Heart right ventricle (tissue), 16 donors: ENCODE results near the gene LBHD1. TPM values are rescaled to one million over a fixed set of nuclear protein-coding genes. Genes with fewer than 3 reads are reported as not detected.
A peak's percentile ranks its signal among the peaks of the same experiment; 100 is the strongest.
"Not testable (repeated sequence)": the region's sequence is repeated elsewhere in the genome, so short reads cannot be mapped to it uniquely, and the experiment has no call there.

Source experiments
- ATAC-seq, 8 donors: fragments of 200-7000 bp; cut with Tn5 transposase; one replicate each; pipeline ENCODE4 v1.9.1; 2020; ENCODE audit warnings: mild to moderate bottlenecking in 8 of 8, moderate library complexity in 8 of 8, moderate number of reproducible peaks in 1 of 8
- DNase-seq, 2 donors: peaks; one replicate each; pipeline ENCODE4 v3.0.0-alpha.2; 2020
- H3K27ac ChIP-seq, 10 donors: fragments of 200-600 bp; sonication (generic) in 2 of 10; one replicate each; pipeline versions ENCODE4 v1.5.0 to v1.8.0; 2020 to 2022; ENCODE audit warnings: mild to moderate bottlenecking in 3 of 10
- H3K27me3 ChIP-seq, 7 donors: fragments of 200-600 bp; one replicate each; pipeline ENCODE4 v1.8.0; 2021 to 2022; ENCODE audit warnings: mild to moderate bottlenecking in 2 of 7
- H3K36me3 ChIP-seq, 9 donors: fragments of 200-600 bp; sonication (generic) in 1 of 9; one replicate each; pipeline versions ENCODE4 v1.5.0 to v1.8.0; 2020 to 2022; ENCODE audit warnings: mild to moderate bottlenecking in 2 of 9
- H3K4me1 ChIP-seq, 9 donors: fragments of 200-600 bp; sonication (generic) in 1 of 9; one replicate each; pipeline versions ENCODE4 v1.5.0 to v1.8.0; 2020 to 2022; ENCODE audit warnings: mild to moderate bottlenecking in 4 of 9
- H3K4me3 ChIP-seq, 10 donors: fragments of 200-600 bp; sonication (generic) in 2 of 10; one replicate each; pipeline versions ENCODE4 v1.5.0 to v1.8.0; 2020 to 2022; ENCODE audit warnings: mild to moderate bottlenecking in 7 of 10, moderate library complexity in 2 of 10
- H3K9me3 ChIP-seq, 11 donors: fragments of 200-600 bp in 10 of 11; sonication (generic) in 2 of 11; one replicate each; pipeline versions ENCODE4 v1.5.0 to v1.8.0; 2013 to 2022; ENCODE audit warnings: mild to moderate bottlenecking in 2 of 11, control low read depth in 1 of 11, moderate library complexity in 1 of 11
- CTCF ChIP-seq, 9 donors: fragments of 200-600 bp; sonication (generic) in 2 of 9; IDR thresholded peaks; one replicate each; pipeline versions ENCODE4 v1.5.0 to v1.8.0; 2021 to 2022; ENCODE audit warnings: antibody characterized with exemption in 9 of 9, mild to moderate bottlenecking in 5 of 9, moderate library complexity in 1 of 9
- WGBS, 2 donors: extraction: QIAGEN DNeasy Blood & Tissue Kit; methylation state at CpG; one replicate each; pipeline ENCODE4 v1.1.7; 2013; ENCODE audit warnings: inconsistent platforms in 1 of 2; 5-methylcytosine and 5-hydroxymethylcytosine counted together
- intact Hi-C, 10 donors: fragments of 100-400 bp; cut with DNase I; formaldehyde crosslinking; loops; one replicate each; pipeline versions ENCODE4 v1.11.1 to v1.14.2; 2022
- polyA plus RNA-seq, 2 donors: library from polyadenylated mRNA; stranded (reverse); fragments of 200-250 nt; gene quantifications; one replicate each; pipeline ENCODE4 v1.2.3, GENCODE V29; 2013
- total RNA-seq, 10 donors: library from RNA; stranded (reverse); fragmentation: NEBNext Ultra II Directional in 3 of 10; extraction: Animal tissue kit (Norgen Biotek cat#: 25700) in 3 of 10; gene quantifications; one replicate each; pipeline versions ENCODE4 v1.2.1 to v1.2.4, GENCODE V29; 2021 to 2023
- donor health status: Arrhythmogenic right ventricular cardiomyopathy.
- donor health status: ischemic (EF 13 %, LVEDD 7.1; RV severe dilation, severe dysfunction).
- donor health status: healthy with polysubstance abuse.
- donor health status: DM: no; HTN: yes; CAD: no.
- donor health status: DM: no; HTN: no; CAD: no.
- donor health status: ischemic (EF 25% LVEDD 6.9; RV normal size, moderate dysfunction).
- donor health status: ischemic (EF 25% LVEDD 5.7; RV mildly dilated, moderate dysfunction).
- donor health status: healthy.
- donor health status: DM: yes; HTN: yes; CAD: no.
- donor health status: Ischemic cardiomyopathy.
- donor health status: ischemic (EF 35%, LVEDD 5.7; RV mildly dilated, moderate dysfunction).
- donor health status: nonischemic (EF 11% LVEDD 7.7; RV severe dilation, severe dysfunction).
- donor health status: DM: yes; HTN: yes; CAD: no.
- donor health status: PGD.
- donor health status: ischemic (EF 29% LVEDD 5.4; RV normal size, mild dysfunction).
- donor health status: nonischemic (EF 23%, LVEDD 6.1; RV moderate dilation, normal function).

Gene LBHD1
- total and polyA plus RNA-seq, 12 donors: 1.6 to 6.4 (median 3.0) TPM

GRCh38 chr11:62656796-62657429 is 15.2 kb downstream of the LBHD1 start:
- intact Hi-C loops: loop anchor here in 1 of 10 donors (5.0 kb wide), 1 partner anchor 1240 kb away; no protein-coding TSS in a partner anchor
- 43 to 57% methylated on average over 5 of the region's 5 CpGs for WGBS, 2 donors
- ATAC-seq (no peak), DNase-seq (no peak)
- no peak for TF ChIP-seq CTCF (IDR thresholded peaks at IDR 0.05)
- H3K4me3 ChIP-seq: no peak overlapping the region
- H3K9me3 ChIP-seq: no peaks in the 10 kb centered on the region
- no peak overlapping the region for H3K27ac ChIP-seq
- peaks cover 0 to 10% (median under 1%) of the 10 kb centered on the region in 9 donors for H3K36me3 ChIP-seq
- H3K4me1 ChIP-seq: peaks cover 0 to 12% (median 8%) of the 10 kb centered on the region in 9 donors
- H3K27me3 ChIP-seq: no peaks in the 10 kb centered on the region

DNA sequence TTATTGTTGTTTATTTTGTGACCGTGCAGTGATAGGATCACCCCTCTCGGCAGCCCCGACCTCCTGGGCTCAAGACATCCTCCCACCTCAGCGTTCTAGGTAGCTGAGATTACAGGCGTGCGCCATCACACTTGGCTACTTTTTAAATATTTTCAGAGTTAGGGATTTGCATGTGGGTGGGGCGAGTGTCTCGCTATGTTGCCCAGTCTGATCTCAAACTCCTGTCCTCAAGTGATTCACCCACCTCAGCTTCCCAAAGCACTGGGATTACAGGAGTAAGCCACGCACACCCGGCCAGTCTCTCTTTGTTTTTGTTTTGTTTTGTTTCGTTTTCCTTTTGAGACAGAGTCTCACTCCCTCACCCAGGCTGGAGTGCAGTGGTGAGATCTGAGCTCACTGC is 17.8 kb downstream of the LBHD1 start:
- Histone ChIP-seq H3K9me3 (no peaks in the 10 kb centered on the region), H3K27me3 (no peaks in the 10 kb centered on the region), H3K4me3 (no peak overlapping the region), H3K36me3 (peaks cover 0 to 14% (median 5%) of the 10 kb centered on the region in 9 donors), H3K27ac (no peak overlapping the region), H3K4me1 (peaks cover 0 to 19% (median 15%) of the 10 kb centered on the region in 9 donors)
- no peak for DNase-seq
- WGBS, 2 donors: 87% methylated on average over 11 of the region's 11 CpGs
- intact Hi-C loops: loop anchor here in 1 of 10 donors (5.0 kb wide), 1 partner anchor 42 kb away; the partner anchor contains the start of genes EML3 and ROM1
- TF ChIP-seq CTCF (IDR thresholded peaks at IDR 0.05): no peak
- ATAC-seq: no peak

DNA sequence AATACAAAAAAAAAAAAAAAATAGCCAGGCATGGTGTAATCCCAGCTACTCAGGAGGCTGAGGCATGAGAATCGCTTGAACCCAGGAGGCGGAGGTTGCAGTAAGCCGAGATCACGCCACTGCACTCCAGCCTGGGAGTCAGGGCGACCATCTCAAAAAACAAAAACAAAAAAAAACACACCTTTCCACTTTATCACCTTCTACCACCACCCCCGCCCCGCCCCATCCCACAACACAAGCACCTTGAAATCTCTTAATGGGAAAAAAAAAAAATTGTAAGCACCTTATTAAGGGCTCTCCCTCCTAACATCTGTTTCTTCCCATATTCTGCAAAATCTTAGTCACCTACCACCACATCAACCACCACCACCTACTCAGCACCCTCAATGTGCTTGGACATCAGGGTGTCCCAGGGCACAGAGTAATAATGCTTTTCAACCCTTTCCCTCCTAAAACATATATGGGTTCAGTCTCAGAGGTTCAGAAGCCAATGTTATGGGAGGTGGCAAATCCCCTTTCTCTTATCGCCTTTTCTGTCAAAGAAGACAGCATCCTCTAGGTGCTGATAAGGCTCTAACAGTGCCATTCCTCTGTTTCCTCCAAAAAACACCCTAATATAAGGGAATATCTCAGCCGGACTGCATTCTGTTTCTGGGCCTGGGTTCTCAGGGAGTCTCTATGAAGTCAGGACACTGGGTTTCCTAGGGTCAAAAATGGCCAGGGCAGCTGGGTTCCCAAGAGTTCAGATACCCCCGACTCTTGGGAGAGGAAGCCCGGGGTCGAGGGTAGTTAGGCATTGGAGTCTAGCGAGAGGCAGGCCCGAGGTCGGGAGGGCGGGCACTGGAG is 19.7 kb downstream of the LBHD1 start:
- Histone ChIP-seq H3K27ac (peak overlapping the region; percentile 80 to 98 (median 93)), H3K9me3 (no peaks in the 10 kb centered on the region)
- intact Hi-C loops: loop anchor here in 1 of 10 donors (5.0 kb wide), 1 partner anchor 40 kb away; the partner anchor contains the start of genes EML3 and ROM1

DNA sequence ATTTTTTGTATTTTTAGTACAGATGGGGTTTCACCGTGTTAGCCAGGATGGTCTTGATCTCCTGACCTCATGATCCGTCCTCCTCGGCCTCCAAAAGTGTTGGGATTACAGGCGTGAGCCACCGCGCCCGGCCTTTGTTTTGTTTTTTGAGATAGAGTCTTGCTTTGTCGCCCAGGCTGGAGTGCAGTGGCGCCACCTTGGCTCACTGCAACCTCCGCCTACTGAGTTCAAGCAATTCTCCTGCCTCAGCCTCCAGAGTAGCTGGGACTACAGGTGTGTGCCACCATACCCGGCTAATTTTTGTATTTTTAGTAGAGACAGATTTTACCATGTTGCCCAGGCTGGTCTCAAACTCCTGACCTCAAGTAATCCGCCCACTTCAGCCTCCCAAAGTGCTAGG is 21.8 kb downstream of the LBHD1 start:
- WGBS, 2 donors: 94 to 95% methylated on average over 12 of the region's 12 CpGs

More for the DNA sequence above, 19.7 kb downstream of the LBHD1 start:
- H3K4me1 ChIP-seq: peaks cover 0 to 21% (median 16%) of the 10 kb centered on the region in 9 donors
- ATAC-seq (peak in 2 of 8 donors; percentile 3 to 9), DNase-seq (no peak)
- H3K4me3 ChIP-seq: peak overlapping the region; percentile 70 to 100 (median 90)
- no peak for TF ChIP-seq CTCF (IDR thresholded peaks at IDR 0.05)
- peaks cover 0 to 33% (median 16%) of the 10 kb centered on the region in 9 donors for H3K36me3 ChIP-seq
- H3K27me3 ChIP-seq: no peaks in the 10 kb centered on the region
- WGBS, 2 donors: 37 to 40% methylated on average over 16 of the region's 16 CpGs

More for the DNA sequence above, 21.8 kb downstream of the LBHD1 start:
- not testable (repeated sequence) for H3K9me3 ChIP-seq, H3K4me3 ChIP-seq, H3K27ac ChIP-seq, DNase-seq, ATAC-seq, H3K27me3 ChIP-seq
- peaks cover 0 to 36% (median 17%) of the 10 kb centered on the region in 9 donors for H3K36me3 ChIP-seq
- H3K4me1 ChIP-seq: peaks cover 8 to 35% (median 29%) of the 10 kb centered on the region in 9 donors
- intact Hi-C loops: loop anchor here in 1 of 10 donors (5.0 kb wide), 1 partner anchor 38 kb away; the partner anchor contains the start of genes EML3 and ROM1
